Thymus (tissue), 11 donors: ENCODE measurements around the gene OXT. TPM values are rescaled to one million over a fixed set of nuclear protein-coding genes. Genes with fewer than 3 reads are reported as not detected.
A peak's percentile ranks its signal among the peaks of the same experiment; 100 is the strongest.

Source experiments
- DNase-seq, 9 donors: peaks; one replicate each; pipeline ENCODE4 v3.0.0-alpha.2; 2013; ENCODE audit warnings: low spot score in 9 of 9, low read depth in 6 of 9, missing footprints in 1 of 9
- H3K27ac ChIP-seq, 2 donors: one replicate each; pipeline ENCODE4 v1.5.1; 2013; ENCODE audit warnings: control low read depth in 1 of 2, low read depth in 1 of 2, low read length in 1 of 2, mild to moderate bottlenecking in 1 of 2, moderate library complexity in 1 of 2
- H3K27me3 ChIP-seq, 2 donors: one replicate each; pipeline ENCODE4 v1.5.1; 2013; ENCODE audit warnings: low read length in 1 of 2; ENCODE audit not compliant: control insufficient read depth in 2 of 2, insufficient read depth in 1 of 2
- H3K36me3 ChIP-seq, 2 donors: one replicate each; pipeline ENCODE4 v1.5.1; 2013; ENCODE audit warnings: low read length in 1 of 2, mild to moderate bottlenecking in 1 of 2, moderate library complexity in 1 of 2; ENCODE audit not compliant: control insufficient read depth in 2 of 2, insufficient read depth in 2 of 2
- H3K4me1 ChIP-seq, 2 donors: one replicate each; pipeline ENCODE4 v1.5.1; 2013; ENCODE audit warnings: low read length in 2 of 2; ENCODE audit not compliant: control insufficient read depth in 2 of 2, insufficient read depth in 2 of 2
- H3K4me3 ChIP-seq, 2 donors: one replicate each; pipeline ENCODE4 v1.5.1; 2013; ENCODE audit warnings: low read length in 2 of 2, control low read depth in 1 of 2, mild to moderate bottlenecking in 1 of 2
- H3K9me3 ChIP-seq, 2 donors: one replicate each; pipeline ENCODE4 v1.5.1; 2013; ENCODE audit warnings: low read length in 1 of 2, mild to moderate bottlenecking in 1 of 2; ENCODE audit not compliant: control insufficient read depth in 2 of 2, insufficient read depth in 1 of 2
- WGBS: extraction: QIAGEN DNeasy Blood & Tissue Kit; methylation state at CpG from one replicate; pipeline ENCODE4 v1.1.7; 2013; 5-methylcytosine and 5-hydroxymethylcytosine counted together
- polyA plus RNA-seq: library from polyadenylated mRNA; stranded (reverse); fragments of 200-250 nt; gene quantifications from one replicate; pipeline ENCODE4 v1.2.3, GENCODE V29; 2013
- total RNA-seq: library from RNA; stranded (reverse); fragments of 120-200 nt; gene quantifications from one replicate; pipeline ENCODE4 v1.2.4, GENCODE V29; 2013
- donor health status: healthy.

The OXT gene
- total and polyA plus RNA-seq, 2 donors, result 0.42 to 3.6 TPM

GRCh38 chr20:3092611-3093379 is 21.4 kb downstream of the OXT start:
- peak in 2 of 9 donors; percentile 48 to 59 for DNase-seq
- Histone ChIP-seq H3K4me1 (peaks cover 10 to 13% of the 10 kb centered on the region in 2 donors), H3K4me3 (peak overlapping the region in 1 of 2 donors; percentile 52), H3K9me3 (no peaks in the 10 kb centered on the region), H3K36me3 (no peaks in the 10 kb centered on the region), H3K27ac (peak overlapping the region in 1 of 2 donors; percentile 65), H3K27me3 (peaks cover 21 to 38% of the 10 kb centered on the region in 2 donors)
- 6% methylated on average over 81 of the region's 81 CpGs for WGBS

GRCh38 chr20:3093861-3094361 is 22.5 kb downstream of the OXT start:
- 14% methylated on average over 10 of the region's 10 CpGs for WGBS
- peak overlapping the region in 1 of 2 donors; percentile 40 for H3K27ac ChIP-seq
- H3K9me3 ChIP-seq, result no peaks in the 10 kb centered on the region
- peaks cover 21 to 38% of the 10 kb centered on the region in 2 donors for H3K27me3 ChIP-seq
- H3K36me3 ChIP-seq, result no peaks in the 10 kb centered on the region
- H3K4me1 ChIP-seq, result peaks cover 10 to 13% of the 10 kb centered on the region in 2 donors
- peak in 1 of 9 donors; percentile 42 for DNase-seq
- no peak overlapping the region for H3K4me3 ChIP-seq

- WGBS, result 95% methylated on average over 13 of the region's 13 CpGs
- Histone ChIP-seq H3K27me3 (peaks cover 19 to 38% of the 10 kb centered on the region in 2 donors), H3K4me3 (no peak overlapping the region), H3K36me3 (no peaks in the 10 kb centered on the region), H3K9me3 (no peaks in the 10 kb centered on the region), H3K4me1 (peaks cover 10 to 13% of the 10 kb centered on the region in 2 donors), H3K27ac (no peak overlapping the region)
- no peak for DNase-seq
Measured at GRCh38 chr20:3094848-3095629, 23.6 kb downstream of the OXT start.

DNA sequence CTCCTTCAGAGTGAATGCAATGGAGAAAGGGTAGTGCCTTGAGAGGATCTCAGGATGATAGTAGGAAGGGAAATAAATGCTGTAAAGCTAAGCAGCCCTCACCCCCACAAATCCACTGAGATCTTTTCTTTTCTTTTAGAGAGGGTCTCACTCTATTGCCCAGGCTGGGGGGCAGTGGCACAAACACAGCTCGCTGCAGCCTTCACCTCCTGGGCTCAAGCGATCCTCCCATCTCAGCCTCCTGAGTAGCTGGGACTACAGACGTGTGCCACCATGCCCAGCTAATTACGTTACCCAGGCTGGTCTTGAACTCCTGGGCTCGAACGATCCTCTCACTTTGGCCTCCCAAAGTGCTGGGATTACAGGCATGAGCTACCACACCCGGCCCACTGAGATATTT is 29.1 kb downstream of the OXT start:
- H3K4me3 ChIP-seq, result no peak overlapping the region
- H3K9me3 ChIP-seq, result no peaks in the 10 kb centered on the region
- H3K4me1 ChIP-seq, result peaks cover 0 to 12% of the 10 kb centered on the region in 2 donors
- peaks cover 0 to 2% of the 10 kb centered on the region in 2 donors for H3K27me3 ChIP-seq
- over 99% methylated on average over 7 of the region's 7 CpGs for WGBS
- no peak overlapping the region for H3K27ac ChIP-seq
- DNase-seq, result no peak
- no peaks in the 10 kb centered on the region for H3K36me3 ChIP-seq

GRCh38 chr20:3101251-3101650 is 29.8 kb downstream of the OXT start:
- Histone ChIP-seq H3K36me3 (no peaks in the 10 kb centered on the region), H3K4me3 (no peak overlapping the region), H3K9me3 (no peaks in the 10 kb centered on the region), H3K27ac (no peak overlapping the region), H3K4me1 (peaks cover 0 to 12% of the 10 kb centered on the region in 2 donors), H3K27me3 (peaks cover 0 to 2% of the 10 kb centered on the region in 2 donors)
- WGBS, result 88% methylated on average over 6 of the region's 6 CpGs
- no peak for DNase-seq

DNA sequence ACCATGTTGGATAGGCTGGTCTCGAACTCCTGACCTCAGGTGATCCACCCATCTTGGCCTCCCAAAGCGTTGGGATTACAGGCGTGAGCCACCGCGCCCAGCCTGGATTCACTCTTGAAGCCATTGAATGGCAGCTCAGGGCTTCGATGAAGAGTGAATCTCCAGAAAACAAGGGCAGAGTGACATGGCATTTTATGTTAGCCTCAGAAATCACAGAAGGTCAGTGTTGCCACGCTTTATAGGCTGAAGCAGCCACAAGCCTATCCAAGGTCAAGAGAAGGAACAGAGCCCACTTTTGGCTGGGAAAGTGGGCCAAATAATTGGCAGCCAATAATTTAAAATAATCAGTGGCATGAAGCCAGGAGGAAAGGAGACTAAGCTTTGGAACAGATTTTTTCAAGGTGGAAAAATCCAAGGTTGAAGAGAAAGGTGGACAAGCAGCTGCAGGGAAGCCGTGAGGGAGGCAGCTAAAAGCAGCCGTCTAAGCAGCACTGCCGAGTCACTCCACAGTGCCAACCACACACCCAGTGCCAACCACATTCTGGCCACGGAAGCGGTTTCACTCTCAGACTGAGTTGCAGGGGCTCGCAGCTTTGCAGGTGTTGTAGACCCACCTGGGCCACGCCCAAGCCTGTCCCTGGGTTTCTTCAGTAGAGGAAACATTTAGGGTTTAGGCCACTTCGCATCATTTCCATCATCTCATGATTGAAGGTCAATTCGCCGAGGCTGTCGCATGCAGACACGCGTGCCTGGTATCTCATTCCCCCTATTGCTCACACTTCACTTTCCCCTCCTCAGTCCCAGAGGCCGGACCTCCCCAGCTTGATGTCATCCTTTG is 30.5 kb downstream of the OXT start:
- peak in 2 of 9 donors; percentile 43 to 67 for DNase-seq
- Histone ChIP-seq H3K9me3 (no peaks in the 10 kb centered on the region), H3K36me3 (peaks cover 0 to 5% of the 10 kb centered on the region in 2 donors), H3K27me3 (no peaks in the 10 kb centered on the region), H3K27ac (no peak overlapping the region), H3K4me1 (peaks cover 3 to 16% of the 10 kb centered on the region in 2 donors), H3K4me3 (no peak overlapping the region)
- WGBS, result 33% methylated on average over 21 of the region's 21 CpGs

DNA sequence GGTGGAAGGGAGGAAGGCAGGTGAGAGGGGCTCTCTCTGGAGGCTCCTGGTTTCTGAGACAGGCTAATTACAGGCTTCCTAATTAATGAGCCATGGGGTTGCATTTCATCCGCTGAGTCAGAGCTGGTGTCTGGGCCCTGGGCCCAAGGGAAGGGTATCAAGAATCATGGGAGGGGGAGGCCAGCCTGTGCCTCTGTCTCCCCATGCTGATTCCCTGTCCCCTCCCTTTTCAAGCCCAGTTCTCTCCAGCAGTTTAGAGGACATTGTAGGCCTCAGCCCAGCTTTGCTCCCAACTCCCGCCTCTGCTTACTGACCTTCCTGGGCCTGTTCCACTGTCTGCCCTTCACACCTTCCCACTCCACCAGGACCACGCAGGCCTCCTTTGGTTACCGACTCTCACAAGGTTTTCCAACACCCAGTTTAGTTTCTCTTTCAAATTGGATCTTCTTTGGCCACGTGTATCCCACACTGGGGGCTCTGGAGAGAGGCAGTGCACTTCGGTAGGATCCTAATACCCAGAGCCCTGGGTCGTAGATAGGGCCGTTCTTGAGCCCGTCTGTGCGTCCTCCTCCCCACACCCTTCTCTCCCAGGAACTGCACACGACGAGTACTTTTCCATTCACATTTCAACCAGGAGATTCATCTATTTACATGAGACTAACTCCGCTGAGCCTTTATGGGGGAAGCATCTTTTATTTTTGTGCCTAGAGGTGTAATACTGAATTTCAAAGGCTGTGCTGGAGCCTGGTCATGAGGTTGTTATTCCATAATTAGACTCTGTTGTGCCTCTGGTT is 31.4 kb downstream of the OXT start:
- Histone ChIP-seq H3K4me3 (no peak overlapping the region), H3K9me3 (no peaks in the 10 kb centered on the region), H3K36me3 (peaks cover 0 to 5% of the 10 kb centered on the region in 2 donors), H3K27ac (no peak overlapping the region), H3K4me1 (peaks cover 3 to 23% of the 10 kb centered on the region in 2 donors), H3K27me3 (no peaks in the 10 kb centered on the region)
- DNase-seq, result no peak
- 87% methylated on average over 13 of the region's 13 CpGs for WGBS

DNA sequence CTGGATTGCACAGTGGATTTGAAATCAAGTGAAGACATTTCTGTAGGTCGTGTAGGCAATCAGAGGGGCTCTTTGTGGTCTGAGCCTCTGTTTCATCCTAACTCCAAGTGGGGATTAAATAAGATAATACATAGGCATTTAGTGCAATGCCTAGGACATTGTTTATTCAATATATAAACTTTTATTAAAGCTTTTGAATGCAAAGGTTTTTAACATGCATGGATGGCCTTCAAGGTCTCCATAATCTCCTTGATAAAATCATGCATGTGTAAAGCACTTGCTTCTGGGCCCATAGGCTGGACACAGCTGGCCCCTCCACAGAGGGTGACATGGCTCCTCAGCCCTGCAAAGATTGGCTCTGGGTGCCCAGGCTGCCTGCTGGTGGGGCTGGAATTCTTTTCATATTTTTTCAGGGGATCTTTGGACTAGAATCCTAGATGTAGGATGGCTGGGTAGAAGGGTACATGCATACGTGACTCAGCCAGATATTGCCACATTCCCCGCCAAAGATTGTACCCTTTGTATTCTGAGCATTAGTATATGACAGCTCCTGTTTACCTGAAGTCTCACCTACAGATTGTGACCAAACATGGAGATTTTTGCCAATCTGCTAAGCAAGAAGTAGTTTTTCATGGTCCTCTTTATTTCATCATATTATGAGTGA is 32.1 kb downstream of the OXT start:
- WGBS, result 94% methylated on average over 3 of the region's 3 CpGs
- no peak for DNase-seq

More for the DNA sequence above, 32.1 kb downstream of the OXT start:
- H3K27ac ChIP-seq, result no peak overlapping the region
- H3K27me3 ChIP-seq, result no peaks in the 10 kb centered on the region
- H3K4me3 ChIP-seq, result no peak overlapping the region
- H3K9me3 ChIP-seq, result no peaks in the 10 kb centered on the region
- peaks cover 0 to 5% of the 10 kb centered on the region in 2 donors for H3K36me3 ChIP-seq
- H3K4me1 ChIP-seq, result peaks cover 3 to 23% of the 10 kb centered on the region in 2 donors
